Measurements from ENCODE around the gene BGN. TPM values are rescaled to one million over a fixed set of nuclear protein-coding genes. Genes with fewer than 3 reads are reported as not detected.

Gene BGN
- total and polyA plus RNA-seq, 10 of the 15 experiments (the other 5 are each of a cell fraction or from before 2014, with no cell fraction given): 0.06 to 0.18 (median 0.12) TPM; not detected in 7

DNA sequence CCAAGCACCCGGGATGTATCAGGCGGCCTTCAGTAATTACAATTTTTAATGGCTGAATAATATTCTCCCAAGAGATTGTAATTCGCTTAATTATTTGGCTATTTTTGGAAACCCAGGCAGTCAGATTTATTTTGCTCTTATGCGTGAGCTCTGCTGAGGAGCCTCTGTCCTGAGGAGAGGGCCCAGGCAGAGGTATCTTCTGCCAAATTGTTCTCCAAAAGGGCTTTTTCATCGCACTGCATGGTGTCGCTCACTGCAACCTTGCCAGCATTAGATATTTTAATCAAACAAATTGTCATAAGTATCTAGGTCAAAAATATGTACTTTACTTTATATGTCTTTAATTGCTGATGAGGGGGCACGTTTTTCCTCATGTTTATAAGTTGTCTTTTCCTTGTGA is 28.5 kb downstream of the BGN start (continued):
- no peak for TF ChIP-seq MEF2A (IDR thresholded peaks at IDR 0.05; ENCODE audit: insufficient read depth, low read depth, low read length)
- no peak for TF ChIP-seq RELA (IDR thresholded peaks at IDR 0.05; ENCODE audit: borderline replicate concordance, partially characterized antibody)
- TF ChIP-seq, protein P1, sequence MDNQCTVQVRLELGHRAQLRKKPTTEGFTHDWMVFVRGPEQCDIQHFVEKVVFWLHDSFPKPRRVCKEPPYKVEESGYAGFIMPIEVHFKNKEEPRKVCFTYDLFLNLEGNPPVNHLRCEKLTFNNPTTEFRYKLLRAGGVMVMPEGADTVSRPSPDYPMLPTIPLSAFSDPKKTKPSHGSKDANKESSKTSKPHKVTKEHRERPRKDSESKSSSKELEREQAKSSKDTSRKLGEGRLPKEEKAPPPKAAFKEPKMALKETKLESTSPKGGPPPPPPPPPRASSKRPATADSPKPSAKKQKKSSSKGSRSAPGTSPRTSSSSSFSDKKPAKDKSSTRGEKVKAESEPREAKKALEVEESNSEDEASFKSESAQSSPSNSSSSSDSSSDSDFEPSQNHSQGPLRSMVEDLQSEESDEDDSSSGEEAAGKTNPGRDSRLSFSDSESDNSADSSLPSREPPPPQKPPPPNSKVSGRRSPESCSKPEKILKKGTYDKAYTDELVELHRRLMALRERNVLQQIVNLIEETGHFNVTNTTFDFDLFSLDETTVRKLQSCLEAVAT (IDR thresholded peaks at IDR 0.05): no peak
- no peak for TF ChIP-seq NFIC (IDR thresholded peaks at IDR 0.05; ENCODE audit: low read depth, low read length)

DNA sequence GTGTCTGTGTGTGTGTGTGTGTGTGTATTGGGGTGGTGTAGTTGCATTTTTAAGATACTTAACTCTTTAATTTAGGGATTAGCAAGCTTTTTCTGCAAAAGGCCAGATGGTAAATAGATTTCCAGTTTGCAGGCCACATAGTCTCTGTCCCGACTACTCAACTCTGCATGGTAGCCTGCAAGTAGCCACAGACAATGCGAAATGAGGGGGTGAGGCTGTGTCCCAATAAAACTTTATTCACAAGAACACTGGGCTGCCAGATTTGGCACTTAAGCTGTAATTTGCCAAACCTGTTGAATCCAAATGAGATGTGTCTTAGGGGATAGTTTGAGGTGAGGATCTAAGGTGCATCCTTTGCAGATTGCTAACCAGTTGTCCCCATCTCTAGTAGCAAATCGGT is 29.5 kb downstream of the BGN start:
- DNase-seq (ENCODE audit: low read depth, low spot score) (no peak), ATAC-seq (no peak), FAIRE-seq (no peak)
- no peaks in the 10 kb centered on the region; the same call in 1 of the 2 replicates for H4K20me1 ChIP-seq (ENCODE audit: control insufficient read depth, insufficient read depth)
- H2AFZ ChIP-seq (ENCODE audit: control insufficient read depth, low read depth, low read length): no peak overlapping the region
- no peak overlapping the region for H3K9ac ChIP-seq (ENCODE audit: control insufficient read depth, insufficient read depth, low read length)
- no peak overlapping the region for H3K4me3 ChIP-seq
- 32% methylated on average over 3 of the region's 3 CpGs for WGBS (ENCODE audit: insufficient coverage, insufficient replicate concordance, low lambda C conversion rate, missing lambda C conversion rate)
- H3K4me1 ChIP-seq (ENCODE audit: control insufficient read depth, insufficient read depth, low read length): no peaks in the 10 kb centered on the region
- H3K4me2 ChIP-seq (ENCODE audit: control insufficient read depth, insufficient read depth): no peak overlapping the region
- no peaks in the 10 kb centered on the region for H3K27me3 ChIP-seq (replicated peaks in 1 of 2; ENCODE audit: control insufficient read depth in 2 of 2, insufficient read depth in 2 of 2, low read length in 1 of 2)
- in situ Hi-C loops (cut with MboI) (loop anchor here (10.0 kb wide), 1 partner anchor 61 kb away; no protein-coding TSS in a partner anchor), intact Hi-C loops (cut with micrococcal nuclease; ENCODE audit: unreplicated experiment) (no loop called here)
- POLR2A ChIA-PET: no interaction called here
- H3K9me3 ChIP-seq (replicated peaks; ENCODE audit: control insufficient read depth, insufficient read depth, low read length): no peaks in the 10 kb centered on the region
- no peak for TF ChIP-seq NFYA (IDR thresholded peaks at IDR 0.05; ENCODE audit: borderline replicate concordance, low read depth, low read length)
- no peak for TF ChIP-seq PAX5 (IDR thresholded peaks at IDR 0.05; ENCODE audit: borderline replicate concordance, low read depth, low read length)
- TF ChIP-seq, protein P2, sequence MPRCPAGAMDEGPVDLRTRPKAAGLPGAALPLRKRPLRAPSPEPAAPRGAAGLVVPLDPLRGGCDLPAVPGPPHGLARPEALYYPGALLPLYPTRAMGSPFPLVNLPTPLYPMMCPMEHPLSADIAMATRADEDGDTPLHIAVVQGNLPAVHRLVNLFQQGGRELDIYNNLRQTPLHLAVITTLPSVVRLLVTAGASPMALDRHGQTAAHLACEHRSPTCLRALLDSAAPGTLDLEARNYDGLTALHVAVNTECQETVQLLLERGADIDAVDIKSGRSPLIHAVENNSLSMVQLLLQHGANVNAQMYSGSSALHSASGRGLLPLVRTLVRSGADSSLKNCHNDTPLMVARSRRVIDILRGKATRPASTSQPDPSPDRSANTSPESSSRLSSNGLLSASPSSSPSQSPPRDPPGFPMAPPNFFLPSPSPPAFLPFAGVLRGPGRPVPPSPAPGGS (IDR thresholded peaks at IDR 0.05; ENCODE audit: borderline replicate concordance, insufficient read depth, low read depth, low read length, poor library complexity, severe bottlenecking): no peak
- TF ChIP-seq, protein P3, sequence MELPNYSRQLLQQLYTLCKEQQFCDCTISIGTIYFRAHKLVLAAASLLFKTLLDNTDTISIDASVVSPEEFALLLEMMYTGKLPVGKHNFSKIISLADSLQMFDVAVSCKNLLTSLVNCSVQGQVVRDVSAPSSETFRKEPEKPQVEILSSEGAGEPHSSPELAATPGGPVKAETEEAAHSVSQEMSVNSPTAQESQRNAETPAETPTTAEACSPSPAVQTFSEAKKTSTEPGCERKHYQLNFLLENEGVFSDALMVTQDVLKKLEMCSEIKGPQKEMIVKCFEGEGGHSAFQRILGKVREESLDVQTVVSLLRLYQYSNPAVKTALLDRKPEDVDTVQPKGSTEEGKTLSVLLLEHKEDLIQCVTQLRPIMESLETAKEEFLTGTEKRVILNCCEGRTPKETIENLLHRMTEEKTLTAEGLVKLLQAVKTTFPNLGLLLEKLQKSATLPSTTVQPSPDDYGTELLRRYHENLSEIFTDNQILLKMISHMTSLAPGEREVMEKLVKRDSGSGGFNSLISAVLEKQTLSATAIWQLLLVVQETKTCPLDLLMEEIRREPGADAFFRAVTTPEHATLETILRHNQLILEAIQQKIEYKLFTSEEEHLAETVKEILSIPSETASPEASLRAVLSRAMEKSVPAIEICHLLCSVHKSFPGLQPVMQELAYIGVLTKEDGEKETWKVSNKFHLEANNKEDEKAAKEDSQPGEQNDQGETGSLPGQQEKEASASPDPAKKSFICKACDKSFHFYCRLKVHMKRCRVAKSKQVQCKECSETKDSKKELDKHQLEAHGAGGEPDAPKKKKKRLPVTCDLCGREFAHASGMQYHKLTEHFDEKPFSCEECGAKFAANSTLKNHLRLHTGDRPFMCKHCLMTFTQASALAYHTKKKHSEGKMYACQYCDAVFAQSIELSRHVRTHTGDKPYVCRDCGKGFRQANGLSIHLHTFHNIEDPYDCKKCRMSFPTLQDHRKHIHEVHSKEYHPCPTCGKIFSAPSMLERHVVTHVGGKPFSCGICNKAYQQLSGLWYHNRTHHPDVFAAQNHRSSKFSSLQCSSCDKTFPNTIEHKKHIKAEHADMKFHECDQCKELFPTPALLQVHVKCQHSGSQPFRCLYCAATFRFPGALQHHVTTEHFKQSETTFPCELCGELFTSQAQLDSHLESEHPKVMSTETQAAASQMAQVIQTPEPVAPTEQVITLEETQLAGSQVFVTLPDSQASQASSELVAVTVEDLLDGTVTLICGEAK (IDR thresholded peaks at IDR 0.05; ENCODE audit: borderline replicate concordance): peak; percentile 20; the same call in 1 of the 2 replicates
- SMC1A ChIA-PET (ENCODE audit: uncharacterized antibody, unreplicated experiment): interaction anchor here (0.8 kb wide), 1 partner anchor 29 kb away, joined by 3 read pairs; no protein-coding TSS in a partner anchor
- no TSS peak for BruUV-seq (replicated peaks)
- H3K27ac ChIP-seq (ENCODE audit: control insufficient read depth, insufficient read depth): no peak overlapping the region
- RAD21 ChIA-PET (ENCODE audit: unreplicated experiment): no interaction called here
- H3K79me2 ChIP-seq (ENCODE audit: control insufficient read depth, insufficient read depth, low read length): no peaks in the 10 kb centered on the region
- H3K36me3 ChIP-seq (ENCODE audit: control insufficient read depth in 2 of 2, insufficient read depth in 2 of 2, low read length in 1 of 2): no peaks in the 10 kb centered on the region
- CTCF ChIA-PET: interaction anchor here (0.7 kb wide), 1 partner anchor 143 kb away, joined by 3 read pairs; no protein-coding TSS in a partner anchor

All from GM12878 (cell line).